Left lobe of liver (tissue), 2 donors: Measurements from ENCODE around the gene AMPD2. TPM values are rescaled to one million over a fixed set of nuclear protein-coding genes. Genes with fewer than 3 reads are reported as not detected.
A peak's percentile ranks its signal among the peaks of the same experiment; 100 is the strongest.
"Not testable (repeated sequence)": the region's sequence is repeated elsewhere in the genome, so short reads cannot be mapped to it uniquely, and the experiment has no call there.

ENCODE experiments used
- ATAC-seq: fragments of 200-7000 bp; cut with Tn5 transposase; one replicate; pipeline ENCODE4 v1.9.1; 2020; ENCODE audit warnings: mild to moderate bottlenecking, moderate library complexity
- DNase-seq: peaks from one replicate; pipeline ENCODE4 v3.0.0-alpha.2; 2020; ENCODE audit warnings: low spot score
- total RNA-seq: library from RNA; stranded (reverse); gene quantifications from one replicate; pipeline ENCODE4 v1.2.1, GENCODE V29; 2021
- donor health status: DM: no; HTN: no; CAD: no; lungs with moderate emphysema.
- donor health status: DM: no; HTN: yes; CAD: no.

The AMPD2 gene
- total RNA-seq, 1 donor from 2014 or later = 56.1 TPM

GRCh38 chr1:109644670-109645069, 25.0 kb downstream of the AMPD2 start:
- DNase-seq (peak; percentile 41), ATAC-seq (no peak)

- ATAC-seq = peak; percentile 79
Measured at GRCh38 chr1:109649491-109649914, 29.9 kb downstream of the AMPD2 start.

DNA sequence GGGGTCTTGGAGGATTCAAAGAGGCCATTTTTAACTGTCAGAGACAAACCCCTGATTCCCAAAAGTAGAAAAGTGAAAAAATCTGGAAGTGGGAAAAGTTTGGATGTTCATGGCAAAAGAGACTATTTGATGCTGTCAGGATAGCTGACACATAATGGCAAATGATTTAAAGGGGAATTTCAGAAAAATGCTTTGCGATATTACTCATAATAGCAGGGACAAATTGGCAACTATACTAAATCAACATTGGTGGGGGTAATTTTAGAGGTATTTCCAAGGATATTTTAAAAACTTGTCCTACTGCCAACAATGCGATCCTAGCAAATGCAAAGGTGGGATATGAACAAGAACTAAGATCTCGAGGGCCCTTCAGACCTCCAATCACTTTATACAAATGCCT, 31.0 kb downstream of the AMPD2 start:
- DNase-seq (no peak), ATAC-seq (no peak)

More at GRCh38 chr1:109649491-109649914, 29.9 kb downstream of the AMPD2 start:
- no peak for DNase-seq

DNA sequence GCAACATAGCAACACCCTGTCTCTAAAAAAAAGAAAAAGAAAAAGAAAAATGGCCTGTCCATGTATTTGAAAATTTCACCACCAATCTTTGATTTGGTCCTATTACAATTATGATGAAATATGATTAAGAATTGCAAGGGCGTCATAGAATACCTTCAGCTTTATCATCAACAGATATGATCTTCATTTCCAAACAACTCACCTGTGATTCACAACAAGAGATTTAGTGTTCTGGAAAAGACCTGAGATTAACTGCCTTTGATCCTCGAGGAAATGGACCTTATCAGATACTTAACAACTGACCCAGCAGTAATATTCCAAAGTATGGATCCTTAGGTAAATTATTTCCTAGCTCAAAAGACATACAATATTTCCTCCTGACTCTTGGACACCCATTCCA, 32.8 kb downstream of the AMPD2 start:
- no peak for DNase-seq
- no peak for ATAC-seq

- no peak for DNase-seq
Measured at GRCh38 chr1:109653306-109653705, 33.7 kb downstream of the AMPD2 start.

DNA sequence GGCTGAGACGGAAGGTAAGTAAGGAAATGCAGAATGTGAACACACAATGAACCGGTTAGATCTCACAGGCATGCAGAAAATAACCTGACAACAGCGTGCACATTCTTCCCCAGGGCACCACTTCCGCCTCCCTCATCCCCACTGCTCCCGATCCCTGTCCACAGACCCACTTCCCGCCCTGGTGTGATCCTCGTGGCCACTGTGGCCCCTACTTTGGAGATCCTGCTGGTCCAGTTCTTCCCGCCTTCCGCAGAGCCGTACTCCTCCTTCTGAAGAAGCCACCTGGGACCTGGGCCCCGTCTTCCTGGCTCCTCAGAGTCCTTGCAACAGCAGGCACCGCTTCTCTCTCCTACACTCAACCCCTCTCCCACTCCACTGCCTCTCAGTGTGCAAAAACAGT, 34.9 kb downstream of the AMPD2 start:
- ATAC-seq (no peak), DNase-seq (no peak)

More at GRCh38 chr1:109653306-109653705, 33.7 kb downstream of the AMPD2 start:
- ATAC-seq = no peak

DNA sequence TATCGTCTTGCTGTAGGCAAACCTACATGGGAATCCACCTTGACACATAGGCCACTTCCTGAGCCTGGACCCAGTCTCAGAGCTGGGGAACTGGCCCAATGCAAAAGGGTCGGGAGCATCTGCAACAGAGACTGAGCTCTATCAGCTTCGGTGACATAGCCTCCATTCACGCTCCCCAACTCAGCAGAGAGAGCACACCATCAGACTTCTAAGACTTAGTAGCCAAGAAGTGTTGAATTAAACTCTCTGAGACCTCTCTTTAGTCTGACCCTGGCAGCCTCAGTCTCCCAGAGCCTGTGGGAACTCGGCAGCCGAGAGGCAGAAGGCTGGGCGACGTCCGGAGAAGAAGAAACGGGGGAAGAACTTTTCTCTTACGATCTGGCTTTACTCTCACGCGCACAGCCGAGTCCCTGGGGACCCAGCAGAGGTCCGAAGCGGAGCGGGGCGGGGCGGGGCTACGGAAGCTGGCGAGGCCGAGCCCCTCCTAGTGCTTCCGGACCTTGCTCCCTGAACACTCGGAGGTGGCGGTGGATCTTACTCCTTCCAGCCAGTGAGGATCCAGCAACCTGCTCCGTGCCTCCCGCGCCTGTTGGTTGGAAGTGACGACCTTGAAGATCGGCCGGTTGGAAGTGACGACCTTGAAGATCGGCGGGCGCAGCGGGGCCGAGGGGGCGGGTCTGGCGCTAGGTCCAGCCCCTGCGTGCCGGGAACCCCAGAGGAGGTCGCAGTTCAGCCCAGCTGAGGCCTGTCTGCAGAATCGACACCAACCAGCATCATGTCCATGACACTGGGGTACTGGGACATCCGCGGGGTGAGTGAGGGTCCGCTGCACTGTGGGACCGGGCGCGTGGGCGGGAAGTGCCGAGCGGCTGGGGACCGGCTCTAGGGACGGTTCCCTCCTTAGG, 36.2 kb downstream of the AMPD2 start, which contains the start of gene GSTM4:
GSTM4 (plus strand) TSS at position 485 of the 905 bp plus-strand sequence; CDS start at position 776, 291 bp downstream.
- ATAC-seq = peak; percentile 97
- DNase-seq = peak; percentile 89

DNA sequence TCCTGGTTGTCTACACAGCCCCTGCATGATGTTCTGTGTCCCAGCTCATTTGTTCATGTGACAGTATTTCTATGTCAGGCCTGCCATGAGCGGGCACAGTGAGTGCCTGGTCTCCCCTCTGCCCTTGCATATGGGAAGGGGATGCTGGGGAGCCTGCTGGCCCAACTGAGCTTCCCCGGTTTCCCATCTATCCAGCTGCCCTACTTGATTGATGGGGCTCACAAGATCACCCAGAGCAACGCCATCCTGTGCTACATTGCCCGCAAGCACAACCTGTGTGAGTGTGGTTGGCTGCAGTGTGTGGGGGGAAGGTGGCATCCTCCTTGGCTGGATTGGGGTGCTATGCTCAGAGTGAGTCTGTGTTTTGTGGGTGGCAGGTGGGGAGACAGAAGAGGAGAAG, 37.8 kb downstream of the AMPD2 start:
- DNase-seq (no peak), ATAC-seq (no peak)

GRCh38 chr1:109657970-109658369, 38.3 kb downstream of the AMPD2 start:
- no peak for DNase-seq
- ATAC-seq = no peak

- DNase-seq = no peak
- ATAC-seq = no peak
Measured at GRCh38 chr1:109658533-109659042, 39.0 kb downstream of the AMPD2 start.

GRCh38 chr1:109659145-109659544, 39.5 kb downstream of the AMPD2 start:
- ATAC-seq = no peak

GRCh38 chr1:109659997-109660690, 40.5 kb downstream of the AMPD2 start:
- DNase-seq (no peak), ATAC-seq (no peak)

More at GRCh38 chr1:109659145-109659544, 39.5 kb downstream of the AMPD2 start:
- DNase-seq = no peak

DNA sequence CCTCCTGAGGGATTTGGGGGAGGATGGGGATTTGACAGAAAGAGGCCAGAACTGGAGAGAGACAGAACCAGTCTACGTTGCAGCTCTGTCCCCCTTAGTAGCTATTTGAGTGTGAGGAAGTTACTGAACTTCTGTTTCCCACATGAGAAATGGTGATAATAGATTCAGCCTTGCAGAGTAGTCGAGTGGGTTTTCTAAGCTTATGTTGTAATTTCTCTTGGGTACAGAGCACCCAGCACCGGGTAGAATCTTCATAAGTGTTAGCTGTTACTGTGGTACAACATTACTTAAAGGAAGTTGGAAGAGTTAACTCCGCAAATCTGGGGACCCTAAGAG, 41.0 kb downstream of the AMPD2 start:
- not testable (repeated sequence) for ATAC-seq, DNase-seq

DNA sequence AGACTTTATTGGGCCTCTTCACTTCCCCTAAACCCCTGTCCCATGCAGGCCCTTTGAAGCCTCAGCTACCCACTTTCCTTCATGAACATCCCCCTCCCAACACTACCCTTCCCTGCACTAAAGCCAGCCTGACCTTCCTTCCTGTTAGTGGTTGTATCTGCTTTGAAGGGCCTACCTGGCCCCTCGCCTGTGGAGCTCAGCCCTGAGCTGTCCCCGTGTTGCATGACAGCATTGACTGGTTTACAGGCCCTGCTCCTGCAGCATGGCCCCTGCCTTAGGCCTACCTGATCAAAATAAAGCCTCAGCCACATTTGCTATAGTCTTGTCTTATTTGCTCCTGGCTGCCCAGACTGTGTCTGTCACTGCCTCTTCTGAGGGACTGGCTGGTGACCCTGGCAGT, 41.8 kb downstream of the AMPD2 start:
- DNase-seq (no peak), ATAC-seq (no peak)

- no peak for DNase-seq
- ATAC-seq = no peak
Measured at GRCh38 chr1:109664671-109665070, 45.0 kb downstream of the AMPD2 start.

GRCh38 chr1:109667452-109668122, 48.0 kb downstream of the AMPD2 start, which contains the start of gene GSTM2:
TSS of gene GSTM2 (plus strand) at chr1:109668057. CDS start at chr1:109668116, 59 bp downstream.
- ATAC-seq (peak; percentile 93), DNase-seq (peak; percentile 75)

DNA sequence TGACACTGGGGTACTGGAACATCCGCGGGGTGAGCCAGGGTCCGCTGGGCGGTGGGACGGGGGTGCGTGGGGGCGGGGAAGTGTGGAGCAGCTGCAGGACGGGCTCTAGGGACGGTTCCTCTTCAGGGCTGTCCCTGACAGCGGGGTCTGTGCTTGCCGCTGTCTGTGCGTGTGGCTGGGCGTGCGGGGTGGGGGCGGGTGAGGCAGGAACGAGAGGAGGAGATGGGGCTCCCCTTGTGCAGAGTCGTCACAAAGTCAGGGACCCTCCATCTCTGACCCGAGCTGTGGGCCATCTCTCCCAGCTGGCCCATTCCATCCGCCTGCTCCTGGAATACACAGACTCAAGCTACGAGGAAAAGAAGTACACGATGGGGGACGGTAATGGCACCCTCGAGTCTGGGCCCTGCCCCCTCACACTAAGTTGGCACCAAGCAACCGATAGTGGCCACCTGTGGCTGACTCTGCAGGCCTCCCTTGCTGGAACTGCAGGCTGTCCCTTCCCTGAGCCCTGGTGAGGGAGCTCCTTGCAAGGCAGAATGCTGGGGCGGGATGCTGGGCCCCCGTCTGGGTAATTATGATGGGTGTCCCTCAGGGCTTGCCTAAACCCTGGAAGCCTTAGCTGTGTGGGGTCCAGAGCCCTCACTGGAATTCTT, 48.6 kb downstream of the AMPD2 start:
- DNase-seq (no peak), ATAC-seq (no peak)

GRCh38 chr1:109669246-109669948, 49.8 kb downstream of the AMPD2 start:
- no peak for DNase-seq
- ATAC-seq = no peak

GRCh38 chr1:109669949-109670302, 50.3 kb downstream of the AMPD2 start:
- not testable (repeated sequence) for ATAC-seq

DNA sequence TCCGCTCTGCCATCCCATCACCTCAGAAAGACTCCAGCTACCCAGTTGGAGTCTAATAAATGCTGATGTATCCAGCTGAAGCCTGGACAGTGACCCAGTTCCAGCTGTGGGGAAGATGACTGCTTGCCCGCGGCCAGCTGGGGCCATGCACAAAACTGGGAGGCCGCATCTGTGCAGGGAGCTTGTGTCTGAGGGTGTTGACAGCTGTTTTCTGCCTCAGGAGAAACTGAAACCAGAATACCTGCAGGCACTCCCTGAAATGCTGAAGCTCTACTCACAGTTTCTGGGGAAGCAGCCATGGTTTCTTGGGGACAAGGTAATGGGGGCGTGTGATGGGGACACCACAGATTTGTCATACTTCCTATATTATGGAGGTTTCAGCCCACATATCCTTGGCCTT, 51.4 kb downstream of the AMPD2 start:
- DNase-seq (no peak), ATAC-seq (no peak)

More at GRCh38 chr1:109669949-109670302, 50.3 kb downstream of the AMPD2 start:
- DNase-seq = not testable (repeated sequence)
